K562 (cell line): ENCODE measurements around the gene SAMD14. TPM values are rescaled to one million over a fixed set of nuclear protein-coding genes. Genes with fewer than 3 reads are reported as not detected.

ENCODE experiments used
- EP300 ChIP-seq: IDR thresholded peaks from 2 replicates; pipeline ENCODE4 v1.6.1; 2012; ENCODE audit warnings: low read length, improper control_type of control experiment
- EWSR1 ChIP-seq: fragments of 450-650 bp; IDR thresholded peaks from 2 replicates; pipeline ENCODE4 v1.6.1; 2018; ENCODE audit warnings: borderline replicate concordance, mild to moderate bottlenecking, low read depth, moderate library complexity; ENCODE audit not compliant: partially characterized antibody
- HDAC6 ChIP-seq: IDR thresholded peaks from 2 replicates; pipeline ENCODE4 v1.6.1; 2012; ENCODE audit warnings: low read depth, mild to moderate bottlenecking, control low read depth, inconsistent platforms, low read length, moderate library complexity
- JUN ChIP-seq, 2 experiments: sonication (generic) in 1 of 2; formaldehyde crosslinking in 1 of 2; IDR thresholded peaks; 2 replicates each; pipeline versions ENCODE4 v1.6.1 to v1.8.0; 2012 to 2022; ENCODE audit warnings: borderline replicate concordance in 2 of 2, mild to moderate bottlenecking in 2 of 2, improper control_type of control experiment in 1 of 2, low read depth in 1 of 2, low read length in 1 of 2, missing genetic modification reagents in 1 of 2
- JUND ChIP-seq, 2 experiments: IDR thresholded peaks; 2 replicates in 1 of 2; 3 replicates in 1 of 2; pipeline ENCODE4 v1.6.1; 2011; ENCODE audit warnings: borderline replicate concordance in 2 of 2, low read depth in 2 of 2, low read length in 2 of 2, improper control_type of control experiment in 1 of 2, missing biosample characterization in 1 of 2, missing genetic modification characterization in 1 of 2, missing genetic modification reagents in 1 of 2
- KLF10 ChIP-seq: fragments of 250-450 bp; sonication (Bioruptor Pico); IDR thresholded peaks from 2 replicates; pipeline ENCODE4 v1.6.1; 2021; ENCODE audit warnings: matching md5 sums
- MEF2D ChIP-seq: conservative IDR thresholded peaks from 2 replicates; pipeline ENCODE4 v1.6.1; 2016; ENCODE audit warnings: low read depth, missing genetic modification characterization, missing compliant biosample characterization
- MTA2 ChIP-seq: fragments of 450-650 bp; IDR thresholded peaks from 2 replicates; pipeline ENCODE4 v1.6.1; 2016; ENCODE audit warnings: low read depth
- MYC ChIP-seq, 2 experiments: fragments of 250-450 bp in 1 of 2; sonication (Bioruptor Pico) in 1 of 2; IDR thresholded peaks; 2 replicates each; pipeline versions ENCODE4 v1.5.1 to v1.6.1; 2012 to 2021; ENCODE audit warnings: low read depth in 2 of 2, borderline replicate concordance in 1 of 2, improper control_type of control experiment in 1 of 2, low read length in 1 of 2, mild to moderate bottlenecking in 1 of 2, moderate library complexity in 1 of 2
- NFIX ChIP-seq: fragments of 250-450 bp; sonication (Bioruptor Pico); IDR thresholded peaks from 2 replicates; pipeline ENCODE4 v1.4.0; 2020; ENCODE audit warnings: low read depth, mild to moderate bottlenecking, moderate library complexity
- PHTF2 ChIP-seq: fragments of 250-450 bp; sonication (Bioruptor Pico); IDR thresholded peaks from 2 replicates; pipeline ENCODE4 v1.5.0; 2021; ENCODE audit warnings: mild to moderate bottlenecking
- RAD51 ChIP-seq: fragments of 450-650 bp; IDR thresholded peaks from 2 replicates; pipeline ENCODE4 v1.7.1; 2016; ENCODE audit warnings: low read depth, mild to moderate bottlenecking, borderline replicate concordance
- RBM14 ChIP-seq: fragments of 200-400 bp; formaldehyde crosslinking; IDR thresholded peaks from 2 replicates; pipeline ENCODE4 v1.6.1; 2018; ENCODE audit warnings: low read depth, mild to moderate bottlenecking, low read length, moderate library complexity, borderline replicate concordance; ENCODE audit not compliant: insufficient read depth
- RBM39 ChIP-seq: fragments of 200-400 bp; formaldehyde crosslinking; optimal IDR thresholded peaks from 2 replicates; pipeline ENCODE3; 2018; ENCODE audit warnings: low read depth, low read length
- ZNF324 ChIP-seq: fragments of 250-450 bp; sonication (Bioruptor Pico); IDR thresholded peaks from 2 replicates; pipeline ENCODE4 v1.4.0; 2020; ENCODE audit warnings: mild to moderate bottlenecking
- ZNF699 ChIP-seq: fragments of 250-450 bp; sonication (Bioruptor Pico); IDR thresholded peaks from 2 replicates; pipeline ENCODE4 v1.8.0; 2021; ENCODE audit warnings: mild to moderate bottlenecking, moderate library complexity; ENCODE audit not compliant: insufficient replicate concordance
- polyA plus RNA-seq, 8 experiments: library from polyadenylated mRNA; depleted of rRNA in 4 of 8; stranded (reverse) in 5 of 8; unstranded in 3 of 8; fragments of >200 nt; fragmentation: Nextera tagmentation in 2 of 8; fragmentation: Illumina TruSeq in 1 of 8; extraction: Ambion mirVana in 2 of 8; extraction: Trizol in 1 of 8; gene quantifications; 2 replicates each; pipeline versions ENCODE4 v1.2.1 to v1.2.3, GENCODE V29; 2011 to 2014; ENCODE audit warnings: inconsistent platforms in 1 of 8, missing spikeins in 1 of 8
- total RNA-seq, 7 experiments: library from RNA; depleted of rRNA in 6 of 7; stranded (reverse); fragments of >200 nt in 6 of 7; fragmentation: Illumina TruSeq in 2 of 7; extraction: Trizol in 2 of 7; gene quantifications; 2 replicates each; pipeline versions ENCODE4 v1.2.1 to v1.2.3, GENCODE V29; 2011 to 2021; ENCODE audit warnings: low replicate concordance in 1 of 7
- TF ChIP-seq, protein P1 (sequence below): fragments of 250-450 bp; sonication (Bioruptor Pico); IDR thresholded peaks from 2 replicates; pipeline ENCODE4 v1.8.0; 2022; ENCODE audit warnings: inconsistent platforms, mild to moderate bottlenecking, moderate library complexity, borderline replicate concordance
- TF ChIP-seq, protein P2 (sequence below): fragments of 450-650 bp; IDR thresholded peaks from 2 replicates; pipeline ENCODE4 v1.6.1; 2014; ENCODE audit warnings: low read depth, mild to moderate bottlenecking, moderate library complexity, borderline replicate concordance
- TF ChIP-seq, protein P3 (sequence below): fragments of 250-450 bp; sonication (Bioruptor Pico); IDR thresholded peaks from 2 replicates; pipeline ENCODE4 v1.4.0; 2020; ENCODE audit warnings: mild to moderate bottlenecking, moderate library complexity
- TF ChIP-seq, protein P4 (sequence below): fragments of 450-650 bp; IDR thresholded peaks from 2 replicates; pipeline ENCODE4 v1.6.1; 2018; ENCODE audit warnings: mild to moderate bottlenecking, low read depth; ENCODE audit not compliant: partially characterized antibody

Gene SAMD14
- total and polyA plus RNA-seq, 9 of the 15 experiments (the other 6 are each of a cell fraction or from before 2014, with no cell fraction given), result 0.04 to 0.07 TPM; not detected in 7

DNA sequence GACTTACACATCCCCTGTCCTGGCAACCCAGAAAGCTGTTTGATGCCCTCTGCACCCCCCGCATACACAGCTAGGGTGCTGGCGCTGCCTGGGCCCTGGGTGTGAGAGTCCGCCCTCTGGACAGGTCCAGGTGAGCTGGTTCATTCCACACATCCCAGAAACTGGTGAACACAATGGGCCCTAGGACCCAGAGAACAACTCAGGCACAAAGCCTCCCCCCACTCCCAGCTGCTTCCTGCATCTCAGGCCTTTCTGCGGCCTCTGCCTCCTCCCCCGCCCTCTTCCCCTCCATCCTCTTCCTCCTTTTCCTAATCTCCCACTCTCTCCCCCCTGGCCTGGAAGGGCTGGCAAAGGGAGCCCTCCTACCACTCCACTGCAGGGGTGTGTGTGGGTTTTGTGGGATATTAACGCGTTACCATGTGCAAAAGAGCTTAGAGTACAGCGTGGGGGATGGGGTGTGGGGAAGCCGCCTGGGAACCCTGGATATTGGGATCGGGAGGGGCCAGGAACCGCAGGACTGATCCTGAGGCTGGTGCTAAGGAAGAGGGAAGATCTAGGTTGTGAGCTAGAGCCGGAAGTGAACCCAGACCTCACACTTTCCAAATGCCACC, 22.1 kb upstream of the SAMD14 start (continued):
- TF ChIP-seq, protein P1, sequence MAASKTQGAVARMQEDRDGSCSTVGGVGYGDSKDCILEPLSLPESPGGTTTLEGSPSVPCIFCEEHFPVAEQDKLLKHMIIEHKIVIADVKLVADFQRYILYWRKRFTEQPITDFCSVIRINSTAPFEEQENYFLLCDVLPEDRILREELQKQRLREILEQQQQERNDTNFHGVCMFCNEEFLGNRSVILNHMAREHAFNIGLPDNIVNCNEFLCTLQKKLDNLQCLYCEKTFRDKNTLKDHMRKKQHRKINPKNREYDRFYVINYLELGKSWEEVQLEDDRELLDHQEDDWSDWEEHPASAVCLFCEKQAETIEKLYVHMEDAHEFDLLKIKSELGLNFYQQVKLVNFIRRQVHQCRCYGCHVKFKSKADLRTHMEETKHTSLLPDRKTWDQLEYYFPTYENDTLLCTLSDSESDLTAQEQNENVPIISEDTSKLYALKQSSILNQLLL (CRISPR knock-in tag), result no peak
- TF ChIP-seq PHTF2 (CRISPR knock-in tag) (no peak), EWSR1 (no peak), RAD51 (no peak), RBM14 (no peak), RBM39 (no peak), NFIX (no peak), HDAC6 (no peak), ZNF699 (CRISPR knock-in tag) (no peak), JUN (IDR thresholded peaks at IDR 0.05; ENCODE audit: borderline replicate concordance, low read depth, low read length) (no peak), JUN (CRISPR knock-in tag; IDR thresholded peaks at IDR 0.05; ENCODE audit: borderline replicate concordance) (no peak), MEF2D (tag) (no peak), JUND (IDR thresholded peaks at IDR 0.05; ENCODE audit: borderline replicate concordance, low read depth, low read length) (0 out of 2 replicates have a peak, but pooled peaks have one; percentile 18), JUND (tag; IDR thresholded peaks at IDR 0.05; ENCODE audit: borderline replicate concordance, low read depth, low read length) (no peak; the same call in 2 of the 3 replicates), MYC (IDR thresholded peaks at IDR 0.05; ENCODE audit: low read depth, low read length) (peak; percentile 56), MYC (CRISPR knock-in tag; IDR thresholded peaks at IDR 0.05; ENCODE audit: borderline replicate concordance, low read depth) (no peak), MTA2 (peak; percentile 37), ZNF324 (CRISPR knock-in tag) (no peak), KLF10 (CRISPR knock-in tag) (no peak), EP300 (peak; percentile 56; the same call in 1 of the 2 replicates)
- TF ChIP-seq, protein P2, sequence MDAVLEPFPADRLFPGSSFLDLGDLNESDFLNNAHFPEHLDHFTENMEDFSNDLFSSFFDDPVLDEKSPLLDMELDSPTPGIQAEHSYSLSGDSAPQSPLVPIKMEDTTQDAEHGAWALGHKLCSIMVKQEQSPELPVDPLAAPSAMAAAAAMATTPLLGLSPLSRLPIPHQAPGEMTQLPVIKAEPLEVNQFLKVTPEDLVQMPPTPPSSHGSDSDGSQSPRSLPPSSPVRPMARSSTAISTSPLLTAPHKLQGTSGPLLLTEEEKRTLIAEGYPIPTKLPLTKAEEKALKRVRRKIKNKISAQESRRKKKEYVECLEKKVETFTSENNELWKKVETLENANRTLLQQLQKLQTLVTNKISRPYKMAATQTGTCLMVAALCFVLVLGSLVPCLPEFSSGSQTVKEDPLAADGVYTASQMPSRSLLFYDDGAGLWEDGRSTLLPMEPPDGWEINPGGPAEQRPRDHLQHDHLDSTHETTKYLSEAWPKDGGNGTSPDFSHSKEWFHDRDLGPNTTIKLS, result no peak
- TF ChIP-seq, protein P3, sequence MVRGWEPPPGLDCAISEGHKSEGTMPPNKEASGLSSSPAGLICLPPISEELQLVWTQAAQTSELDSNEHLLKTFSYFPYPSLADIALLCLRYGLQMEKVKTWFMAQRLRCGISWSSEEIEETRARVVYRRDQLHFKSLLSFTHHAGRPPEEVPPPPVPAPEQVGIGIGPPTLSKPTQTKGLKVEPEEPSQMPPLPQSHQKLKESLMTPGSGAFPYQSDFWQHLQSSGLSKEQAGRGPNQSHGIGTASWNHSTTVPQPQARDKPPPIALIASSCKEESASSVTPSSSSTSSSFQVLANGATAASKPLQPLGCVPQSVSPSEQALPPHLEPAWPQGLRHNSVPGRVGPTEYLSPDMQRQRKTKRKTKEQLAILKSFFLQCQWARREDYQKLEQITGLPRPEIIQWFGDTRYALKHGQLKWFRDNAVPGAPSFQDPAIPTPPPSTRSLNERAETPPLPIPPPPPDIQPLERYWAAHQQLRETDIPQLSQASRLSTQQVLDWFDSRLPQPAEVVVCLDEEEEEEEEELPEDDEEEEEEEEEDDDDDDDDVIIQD (CRISPR knock-in tag), result no peak
- TF ChIP-seq, protein P4, sequence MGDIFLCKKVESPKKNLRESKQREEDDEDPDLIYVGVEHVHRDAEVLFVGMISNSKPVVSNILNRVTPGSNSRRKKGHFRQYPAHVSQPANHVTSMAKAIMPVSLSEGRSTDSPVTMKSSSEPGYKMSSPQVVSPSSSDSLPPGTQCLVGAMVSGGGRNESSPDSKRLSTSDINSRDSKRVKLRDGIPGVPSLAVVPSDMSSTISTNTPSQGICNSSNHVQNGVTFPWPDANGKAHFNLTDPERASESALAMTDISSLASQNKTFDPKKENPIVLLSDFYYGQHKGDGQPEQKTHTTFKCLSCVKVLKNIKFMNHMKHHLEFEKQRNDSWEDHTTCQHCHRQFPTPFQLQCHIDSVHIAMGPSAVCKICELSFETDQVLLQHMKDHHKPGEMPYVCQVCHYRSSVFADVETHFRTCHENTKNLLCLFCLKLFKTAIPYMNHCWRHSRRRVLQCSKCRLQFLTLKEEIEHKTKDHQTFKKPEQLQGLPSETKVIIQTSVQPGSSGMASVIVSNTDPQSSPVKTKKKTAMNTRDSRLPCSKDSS, result no peak
